NB4 (cell line): Measurements from ENCODE around the gene IGF1.

ENCODE experiments used
- DNase-seq: peaks from one replicate; pipeline ENCODE4 v3.0.0; 2010; ENCODE audit warnings: low read depth
- H3K4me3 ChIP-seq: one replicate; pipeline ENCODE4 v1.5.1; 2011; ENCODE audit warnings: mild to moderate bottlenecking, low read depth, low read length, moderate library complexity
- CTCF ChIP-seq: IDR thresholded peaks from one replicate; pipeline ENCODE4 v1.5.1; 2012; ENCODE audit warnings: low read depth, low read length
- MAX ChIP-seq: IDR thresholded peaks from 2 replicates; pipeline ENCODE4 v1.6.1; 2011; ENCODE audit warnings: low read depth, low read length
- MYC ChIP-seq: IDR thresholded peaks from 2 replicates; pipeline ENCODE4 v1.6.1; 2011; ENCODE audit warnings: low read depth, low read length
- POLR2A ChIP-seq: IDR thresholded peaks from 2 replicates; pipeline ENCODE4 v1.6.1; 2011; ENCODE audit warnings: mild to moderate bottlenecking; ENCODE audit not compliant: insufficient read length; ENCODE audit errors: extremely low read depth

Gene IGF1

GRCh38 chr12:102401087-102401486, 79.3 kb downstream of the IGF1 start:
- TF ChIP-seq MYC = no peak
- no peak for TF ChIP-seq MAX
- TF ChIP-seq POLR2A = no peak
- TF ChIP-seq CTCF = no peak
- DNase-seq = no peak
- H3K4me3 ChIP-seq = no peak overlapping the region

GRCh38 chr12:102399653-102400052, 80.7 kb downstream of the IGF1 start:
- no peak for DNase-seq
- no peak overlapping the region for H3K4me3 ChIP-seq
- TF ChIP-seq MAX (no peak), MYC (no peak), POLR2A (no peak), CTCF (no peak)

GRCh38 chr12:102396276-102396675, 84.1 kb downstream of the IGF1 start:
- TF ChIP-seq MAX = no peak
- no peak for TF ChIP-seq MYC
- no peak for TF ChIP-seq POLR2A
- TF ChIP-seq CTCF = no peak
- DNase-seq = no peak

GRCh38 chr12:102394200-102394599, 86.2 kb downstream of the IGF1 start:
- no peak overlapping the region for H3K4me3 ChIP-seq
- DNase-seq = no peak
- TF ChIP-seq MYC (no peak), CTCF (no peak), MAX (no peak)

More at GRCh38 chr12:102396276-102396675, 84.1 kb downstream of the IGF1 start:
- H3K4me3 ChIP-seq = no peak overlapping the region

- TF ChIP-seq CTCF = no peak
- no peak for TF ChIP-seq MYC
- no peak for TF ChIP-seq POLR2A
- TF ChIP-seq MAX = no peak
- DNase-seq = no peak
- no peak overlapping the region for H3K4me3 ChIP-seq
These were observed 90.3 kb downstream of the IGF1 start for GRCh38 chr12:102390068-102390467.

- H3K4me3 ChIP-seq = no peak overlapping the region
- TF ChIP-seq MAX (no peak), POLR2A (no peak), MYC (no peak), CTCF (no peak)
- no peak for DNase-seq
These were observed 91.9 kb downstream of the IGF1 start for GRCh38 chr12:102388469-102388868.
